Gastroesophageal sphincter (tissue), 3 donors: ENCODE results near the gene PLCB1.

Experiments used
- POLR2A ChIP-seq, 2 donors: fragments of 450-650 bp; IDR thresholded peaks; one replicate each; pipeline ENCODE4 v1.6.1; 2017; ENCODE audit warnings: antibody characterized with exemption in 2 of 2, mild to moderate bottlenecking in 2 of 2, moderate library complexity in 1 of 2
- POLR2AphosphoS5 ChIP-seq: sonication (generic); formaldehyde crosslinking; IDR thresholded peaks from one replicate; pipeline ENCODE4 v1.6.1; 2017; ENCODE audit warnings: antibody characterized with exemption
- TF ChIP-seq, protein P1 (sequence below), 4 experiments: fragments of 200-600 bp in 2 of 4; fragments of 450-650 bp in 2 of 4; sonication (generic) in 1 of 4; IDR thresholded peaks; one replicate each; pipeline ENCODE4 v1.5.1; 2017 to 2019; ENCODE audit warnings: antibody characterized with exemption in 4 of 4, mild to moderate bottlenecking in 2 of 4, moderate library complexity in 2 of 4

DNA sequence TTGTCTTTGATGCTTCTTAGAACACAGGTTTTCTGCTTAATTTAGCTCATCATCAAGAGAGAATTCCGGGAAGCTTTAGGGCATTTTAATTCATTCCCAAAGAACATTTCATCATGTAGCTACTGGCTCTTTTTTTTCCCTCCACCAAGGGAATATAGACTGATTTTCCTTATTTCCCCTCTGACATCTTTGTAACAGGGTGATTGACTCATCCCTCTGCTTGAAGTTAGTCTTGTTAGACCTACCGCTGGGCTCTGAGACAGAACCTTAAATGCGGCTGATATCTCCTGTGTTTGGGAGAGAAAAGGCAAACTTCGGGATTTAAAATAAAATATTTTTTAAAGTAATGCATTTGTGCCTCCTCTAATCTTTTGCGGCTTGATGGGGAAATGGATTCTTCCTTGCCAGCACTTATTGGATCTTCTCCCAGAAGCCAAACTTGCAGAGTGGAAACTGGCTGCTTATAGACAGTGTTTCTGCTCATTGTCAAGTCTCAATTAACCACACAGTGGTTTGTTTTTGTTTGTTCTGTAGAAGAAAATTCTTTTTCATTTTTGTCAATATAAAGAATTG lies 664.1 kb downstream of the PLCB1 start:
- TF ChIP-seq, protein P1, sequence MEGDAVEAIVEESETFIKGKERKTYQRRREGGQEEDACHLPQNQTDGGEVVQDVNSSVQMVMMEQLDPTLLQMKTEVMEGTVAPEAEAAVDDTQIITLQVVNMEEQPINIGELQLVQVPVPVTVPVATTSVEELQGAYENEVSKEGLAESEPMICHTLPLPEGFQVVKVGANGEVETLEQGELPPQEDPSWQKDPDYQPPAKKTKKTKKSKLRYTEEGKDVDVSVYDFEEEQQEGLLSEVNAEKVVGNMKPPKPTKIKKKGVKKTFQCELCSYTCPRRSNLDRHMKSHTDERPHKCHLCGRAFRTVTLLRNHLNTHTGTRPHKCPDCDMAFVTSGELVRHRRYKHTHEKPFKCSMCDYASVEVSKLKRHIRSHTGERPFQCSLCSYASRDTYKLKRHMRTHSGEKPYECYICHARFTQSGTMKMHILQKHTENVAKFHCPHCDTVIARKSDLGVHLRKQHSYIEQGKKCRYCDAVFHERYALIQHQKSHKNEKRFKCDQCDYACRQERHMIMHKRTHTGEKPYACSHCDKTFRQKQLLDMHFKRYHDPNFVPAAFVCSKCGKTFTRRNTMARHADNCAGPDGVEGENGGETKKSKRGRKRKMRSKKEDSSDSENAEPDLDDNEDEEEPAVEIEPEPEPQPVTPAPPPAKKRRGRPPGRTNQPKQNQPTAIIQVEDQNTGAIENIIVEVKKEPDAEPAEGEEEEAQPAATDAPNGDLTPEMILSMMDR (IDR thresholded peaks at IDR 0.05), result no peak
- TF ChIP-seq POLR2A (IDR thresholded peaks at IDR 0.05) (no peak), POLR2AphosphoS5 (no peak)
